NT2/D1 (cell line): ENCODE data around the gene SGO2.

Experiments
- SUZ12 ChIP-seq: IDR thresholded peaks from 2 replicates; pipeline ENCODE4 v1.6.1; 2011; ENCODE audit not compliant: insufficient read length, insufficient read depth; ENCODE audit errors: extremely low read depth
- YY1 ChIP-seq: IDR thresholded peaks from 2 replicates; pipeline ENCODE4 v1.6.1; 2011; ENCODE audit not compliant: insufficient read length, insufficient read depth

GRCh38 chr2:200615247-200615646 lies 89.2 kb downstream of the SGO2 start:
- no peak for TF ChIP-seq SUZ12
- no peak for TF ChIP-seq YY1
